HepG2 (cell line): ENCODE results near the gene TBC1D1. TPM values are rescaled to one million over a fixed set of nuclear protein-coding genes. Genes with fewer than 3 reads are reported as not detected.

Source experiments
- ATAC-seq: fragments of 200-7000 bp; cut with Tn5 transposase; 3 replicates; pipeline ENCODE4 v1.9.1; 2020; ENCODE audit warnings: mild to moderate bottlenecking, moderate library complexity
- BruUV-seq: library from RNA; stranded (reverse); fragments of 400-500 nt; replicated peaks from 2 replicates; lab custom pipeline; 2021; lab: Mats Ljungman, UMichigan
- CTCF ChIA-PET: fragments of 300-600 bp; formaldehyde crosslinking; extraction: SDS; loops from one replicate; lab custom pipeline; 2021; ENCODE audit warnings: low total read pairs, inconsistent platforms, low intra/inter-chr PET ratio; lab: Yijun Ruan, JAX
- POLR2A ChIA-PET: fragments of 350-600 bp; sonication (Branson Sonifier 250); formaldehyde crosslinking; loops from one replicate; lab custom pipeline; 2020; ENCODE audit warnings: antibody characterized with exemption, inconsistent platforms; lab: Yijun Ruan, JAX
- DNase-seq: peaks from one replicate; pipeline ENCODE4 v3.0.0-alpha.2; 2015; ENCODE audit warnings: low spot score
- FAIRE-seq: peaks from 3 replicates; lab custom pipeline; 2011; peaks lifted over from hg19 to GRCh38; lab: Jason Lieb, UNC
- H2AFZ ChIP-seq: one replicate; pipeline ENCODE4 v1.6.1; 2011; ENCODE audit warnings: low read length, inconsistent platforms
- H3K27ac ChIP-seq: fragments of 300-600 bp; 3 replicates; pipeline ENCODE4 v1.8.0; 2011; ENCODE audit warnings: mixed run types, mild to moderate bottlenecking, mixed read lengths, low read length, inconsistent platforms; ENCODE audit not compliant: insufficient read depth; ENCODE audit errors: extremely low read length
- H3K27me3 ChIP-seq, 2 experiments: fragments of 200-600 bp in 1 of 2; 2 replicates in 1 of 2; 3 replicates in 1 of 2; pipeline versions ENCODE4 v1.6.0 to v1.8.0; 2011; ENCODE audit warnings: low read length in 2 of 2, mild to moderate bottlenecking in 2 of 2, moderate library complexity in 2 of 2, inconsistent platforms in 1 of 2; ENCODE audit not compliant: insufficient read depth in 2 of 2, control insufficient read depth in 1 of 2
- H3K36me3 ChIP-seq, 2 experiments: fragments of 200-600 bp in 1 of 2; replicated peaks in 1 of 2; 2 replicates in 1 of 2; 3 replicates in 1 of 2; pipeline versions ENCODE4 v1.5.1 to v1.8.0; 2011; ENCODE audit warnings: low read length in 2 of 2, inconsistent platforms in 1 of 2; ENCODE audit not compliant: insufficient read depth in 2 of 2, control insufficient read depth in 1 of 2
- H3K4me1 ChIP-seq: 2 replicates; pipeline ENCODE4 v1.5.1; 2012; ENCODE audit warnings: low read length, inconsistent platforms; ENCODE audit not compliant: insufficient read depth
- H3K4me2 ChIP-seq: 2 replicates; pipeline ENCODE4 v1.6.0; 2011; ENCODE audit warnings: low read depth, low read length, inconsistent platforms
- H3K4me3 ChIP-seq, 3 experiments: fragments of 200-600 bp in 1 of 3; sonication (generic), shearing (Covaris generic) in 1 of 3; replicated peaks in 1 of 3; 2 replicates each; pipeline ENCODE4 v1.5.1; 2011 to 2016; ENCODE audit warnings: low read length in 3 of 3, inconsistent platforms in 2 of 3, low read depth in 2 of 3, mild to moderate bottlenecking in 2 of 3, control low read depth in 1 of 3, mixed read lengths in 1 of 3; ENCODE audit not compliant: insufficient read depth in 1 of 3
- H3K79me2 ChIP-seq: one replicate; pipeline ENCODE4 v1.6.1; 2011; ENCODE audit warnings: low read length, inconsistent platforms; ENCODE audit not compliant: insufficient read depth
- H3K9ac ChIP-seq: 2 replicates; pipeline ENCODE4 v1.6.0; 2011; ENCODE audit warnings: mild to moderate bottlenecking, low read depth, low read length, inconsistent platforms; ENCODE audit not compliant: insufficient read depth
- H3K9me3 ChIP-seq: 2 replicates; pipeline ENCODE4 v1.5.1; 2012; ENCODE audit warnings: mild to moderate bottlenecking, low read length
- H4K20me1 ChIP-seq: 2 replicates; pipeline ENCODE4 v1.6.0; 2011; ENCODE audit warnings: inconsistent platforms, mild to moderate bottlenecking, low read length, moderate library complexity; ENCODE audit not compliant: insufficient read depth
- AGO2 ChIP-seq: fragments of 200-400 bp; formaldehyde crosslinking; optimal IDR thresholded peaks from 2 replicates; pipeline ENCODE3; 2017; ENCODE audit warnings: mild to moderate bottlenecking, low read depth, low read length, moderate library complexity
- ELF4 ChIP-seq: sonication (generic); formaldehyde crosslinking; IDR thresholded peaks from 2 replicates; pipeline ENCODE4 v1.5.0; 2020; ENCODE audit warnings: missing genetic modification reagents, mild to moderate bottlenecking, moderate library complexity, borderline replicate concordance
- FOXO1 ChIP-seq: sonication (generic); formaldehyde crosslinking; IDR thresholded peaks from 2 replicates; pipeline ENCODE4 v1.4.0; 2020; ENCODE audit warnings: missing genetic modification reagents
- FUBP1 ChIP-seq: sonication (generic); formaldehyde crosslinking; IDR thresholded peaks from 2 replicates; pipeline ENCODE4 v1.5.1; 2020; ENCODE audit warnings: missing genetic modification reagents, mild to moderate bottlenecking, borderline replicate concordance
- MXI1 ChIP-seq: IDR thresholded peaks from 3 replicates; pipeline ENCODE4 v1.6.1; 2012; ENCODE audit warnings: low read depth, low read length, inconsistent platforms, borderline replicate concordance
- NFATC3 ChIP-seq: sonication (generic); formaldehyde crosslinking; IDR thresholded peaks from 2 replicates; pipeline ENCODE4 v1.5.1; 2020; ENCODE audit warnings: mild to moderate bottlenecking, missing genetic modification reagents
- RFXANK ChIP-seq: IDR thresholded peaks from 2 replicates; pipeline ENCODE4 v1.6.1; 2016
- ZKSCAN8 ChIP-seq: IDR thresholded peaks from 2 replicates; pipeline ENCODE4 v1.6.1; 2016; ENCODE audit warnings: borderline replicate concordance, missing genetic modification reagents, missing compliant biosample characterization
- ZNF232 ChIP-seq: sonication (generic); formaldehyde crosslinking; IDR thresholded peaks from 2 replicates; pipeline ENCODE4 v1.4.0; 2020; ENCODE audit warnings: missing genetic modification reagents, borderline replicate concordance
- ZNF296 ChIP-seq: sonication (generic); formaldehyde crosslinking; conservative IDR thresholded peaks from 2 replicates; pipeline ENCODE4 v1.5.0; 2020; ENCODE audit warnings: mild to moderate bottlenecking, missing genetic modification reagents
- ZNF326 ChIP-seq: sonication (generic); formaldehyde crosslinking; IDR thresholded peaks from 2 replicates; pipeline ENCODE4 v1.4.0; 2020; ENCODE audit warnings: missing genetic modification reagents, borderline replicate concordance
- ZNF350 ChIP-seq: sonication (generic); formaldehyde crosslinking; IDR thresholded peaks from 2 replicates; pipeline ENCODE4 v1.4.0; 2020; ENCODE audit warnings: mild to moderate bottlenecking, low read depth, missing genetic modification reagents, borderline replicate concordance
- ZNF44 ChIP-seq: sonication (generic); formaldehyde crosslinking; IDR thresholded peaks from 2 replicates; pipeline ENCODE4 v1.5.1; 2020; ENCODE audit warnings: mild to moderate bottlenecking, missing genetic modification reagents
- ZNF547 ChIP-seq: sonication (generic); formaldehyde crosslinking; IDR thresholded peaks from 2 replicates; pipeline ENCODE4 v1.5.1; 2020; ENCODE audit warnings: mild to moderate bottlenecking, missing genetic modification reagents
- ZNF570 ChIP-seq: sonication (generic); formaldehyde crosslinking; IDR thresholded peaks from 2 replicates; pipeline ENCODE4 v1.4.0; 2020; ENCODE audit warnings: mild to moderate bottlenecking, missing genetic modification reagents, borderline replicate concordance
- ZNF841 ChIP-seq: sonication (generic); formaldehyde crosslinking; IDR thresholded peaks from 2 replicates; pipeline ENCODE4 v1.8.1; 2023; ENCODE audit warnings: missing genetic modification reagents, borderline replicate concordance
- ZNF878 ChIP-seq: sonication (generic); formaldehyde crosslinking; IDR thresholded peaks from 2 replicates; pipeline ENCODE4 v1.8.1; 2023; ENCODE audit warnings: mild to moderate bottlenecking, missing genetic modification reagents, moderate library complexity
- WGBS: methylation state at CpG from one replicate; pipeline ENCODE4 v1.1.6; 2017; ENCODE audit warnings: low lambda C conversion rate; 5-methylcytosine and 5-hydroxymethylcytosine counted together
- in situ Hi-C: cut with HindIII; loops from 2 replicates; pipeline ENCODE4 v1.10.0; 2017; ENCODE audit warnings: low pct_unique_long_range_greater_than_20kb; ENCODE audit not compliant: extremely low pct_ligation_motif_present
- intact Hi-C: fragments of 100-400 bp; cut with micrococcal nuclease; formaldehyde crosslinking; loops from one replicate; pipeline ENCODE4 v1.10.0; 2022; ENCODE audit not compliant: unreplicated experiment
- polyA plus RNA-seq, 8 experiments: library from polyadenylated mRNA; depleted of rRNA in 3 of 8; stranded (reverse) in 7 of 8; unstranded in 1 of 8; fragments of >200 nt; fragmentation: Illumina TruSeq in 4 of 8; extraction: Trizol in 4 of 8; gene quantifications; 2 replicates each; pipeline versions ENCODE4 v1.2.1 to v1.2.3, GENCODE V29; 2011 to 2016; ENCODE audit warnings: low read depth in 4 of 8, missing spikeins in 1 of 8, mixed read lengths in 1 of 8; ENCODE audit not compliant: insufficient read depth in 1 of 8
- total RNA-seq, 5 experiments: library from RNA; depleted of rRNA; stranded (reverse); fragments of >200 nt; fragmentation: Illumina TruSeq; extraction: Trizol; gene quantifications; 2 replicates each; pipeline ENCODE4 v1.2.3, GENCODE V29; 2016; ENCODE audit warnings: low read depth in 1 of 5

TBC1D1 gene
- total and polyA plus RNA-seq, 2 of the 13 experiments (the other 11 are each of a cell fraction or from before 2014, with no cell fraction given) = 37.3 to 62.8 TPM

DNA sequence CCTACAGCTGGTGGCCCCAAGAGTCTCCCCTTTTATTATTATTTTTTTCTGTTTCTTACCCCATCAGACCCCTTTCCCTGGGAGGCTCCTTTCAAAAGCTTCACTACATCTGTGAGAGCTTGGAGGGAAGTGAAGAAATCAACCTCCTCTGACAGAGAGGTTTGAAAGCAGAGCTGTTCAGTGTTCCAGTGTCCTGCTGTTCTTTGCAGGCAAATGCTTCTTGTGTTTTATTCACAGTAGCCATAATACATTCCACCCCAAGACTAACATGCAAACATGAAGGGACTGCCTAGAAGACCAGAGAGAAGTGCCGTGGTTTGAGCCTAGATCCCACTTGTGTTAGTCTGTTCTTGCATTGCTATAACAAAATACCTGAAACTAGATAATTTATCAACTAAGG is 261.4 kb downstream of the TBC1D1 start:
- H3K36me3 ChIP-seq = no peaks in the 10 kb centered on the region
- no peak overlapping the region for H2AFZ ChIP-seq
- no peaks in the 10 kb centered on the region for H3K27me3 ChIP-seq
- BruUV-seq = no TSS peak
- no peak overlapping the region for H3K27ac ChIP-seq
- H3K79me2 ChIP-seq = no peaks in the 10 kb centered on the region
- peaks cover 8% of the 10 kb centered on the region; the same call in 1 of the 2 replicates for H3K4me1 ChIP-seq
- 100% methylated on average over 1 of the region's 1 CpG for WGBS
- DNase-seq = no peak
- CTCF ChIA-PET = no interaction called here
- H3K9me3 ChIP-seq = no peaks in the 10 kb centered on the region
- POLR2A ChIA-PET = interaction anchor here (1.0 kb wide), 1 partner anchor 8 kb away, joined by 3 read pairs; no protein-coding TSS in a partner anchor
- TF ChIP-seq ZNF841 (CRISPR knock-in tag) (no peak), MXI1 (no peak), FOXO1 (CRISPR knock-in tag) (no peak), ZNF296 (CRISPR knock-in tag) (no peak)
- no peak overlapping the region for H3K9ac ChIP-seq
- no peak for ATAC-seq
- H3K4me2 ChIP-seq = no peak overlapping the region
- no peak overlapping the region for H3K4me3 ChIP-seq
- no peak for FAIRE-seq
- intact Hi-C loops = no loop called here
- in situ Hi-C loops = no loop called here
- no peaks in the 10 kb centered on the region for H4K20me1 ChIP-seq

- ATAC-seq (no peak), DNase-seq (no peak), FAIRE-seq (no peak)
- H3K9ac ChIP-seq = no peak overlapping the region
- peaks cover 12% of the 10 kb centered on the region for H3K4me1 ChIP-seq
- no peaks in the 10 kb centered on the region for H4K20me1 ChIP-seq
- H3K36me3 ChIP-seq = no peaks in the 10 kb centered on the region
- CTCF ChIA-PET = no interaction called here
- no TSS peak for BruUV-seq
- no peaks in the 10 kb centered on the region for H3K9me3 ChIP-seq
- POLR2A ChIA-PET = interaction anchor here (1.0 kb wide), 1 partner anchor 8 kb away, joined by 3 read pairs; no protein-coding TSS in a partner anchor
- no peak overlapping the region for H3K27ac ChIP-seq
- H3K4me2 ChIP-seq = no peak overlapping the region
- WGBS = 93% methylated on average over 7 of the region's 7 CpGs
- H3K4me3 ChIP-seq = no peak overlapping the region
- no peaks in the 10 kb centered on the region for H3K27me3 ChIP-seq
- in situ Hi-C loops (no loop called here), intact Hi-C loops (no loop called here)
- no peaks in the 10 kb centered on the region for H3K79me2 ChIP-seq
- no peak overlapping the region for H2AFZ ChIP-seq
- TF ChIP-seq AGO2 (no peak), ZNF350 (CRISPR knock-in tag) (no peak), ZNF232 (CRISPR knock-in tag) (no peak), ZNF878 (CRISPR knock-in tag) (no peak), ELF4 (CRISPR knock-in tag) (no peak), ZNF326 (CRISPR knock-in tag) (no peak), ZKSCAN8 (CRISPR knock-in tag) (no peak), ZNF570 (CRISPR knock-in tag) (no peak), ZNF44 (CRISPR knock-in tag) (no peak), FUBP1 (no peak), ZNF547 (CRISPR knock-in tag) (no peak), NFATC3 (CRISPR knock-in tag) (no peak), RFXANK (CRISPR knock-in tag) (no peak)
These were observed 262.0 kb downstream of the TBC1D1 start for GRCh38 chr4:38152721-38153386.
